HL-60 (cell line): ENCODE data around the gene CCDC85C.

Experiments used
- DNase-seq, 2 experiments: peaks; one replicate each; pipeline ENCODE4 v3.0.0-alpha.2; 2010 to 2020; ENCODE audit warnings: low read depth in 1 of 2, low spot score in 1 of 2
- H3K27ac ChIP-seq: fragments of 250-450 bp; sonication (Bioruptor Pico); replicated peaks from 2 replicates; pipeline ENCODE4 v1.5.1; 2020; ENCODE audit warnings: mild to moderate bottlenecking, moderate library complexity
- H3K27me3 ChIP-seq: fragments of 250-450 bp; sonication (Bioruptor Pico); 2 replicates; pipeline ENCODE4 v1.5.1; 2021; ENCODE audit warnings: mild to moderate bottlenecking, moderate library complexity; ENCODE audit not compliant: insufficient read depth, poor library complexity, severe bottlenecking
- H3K4me3 ChIP-seq: replicated peaks from 2 replicates; pipeline ENCODE4 v1.5.1; 2011; ENCODE audit warnings: mild to moderate bottlenecking, control low read depth, low read length; ENCODE audit not compliant: insufficient read depth
- GABPA ChIP-seq: IDR thresholded peaks from 2 replicates; pipeline ENCODE4 v1.6.1; 2012; ENCODE audit warnings: low read depth
- POLR2AphosphoS5 ChIP-seq: IDR thresholded peaks from 2 replicates; pipeline ENCODE4 v1.6.1; 2012; ENCODE audit warnings: low read depth
- SPI1 ChIP-seq: IDR thresholded peaks from 2 replicates; pipeline ENCODE4 v1.6.1; 2012; ENCODE audit warnings: low read depth, mild to moderate bottlenecking, borderline replicate concordance
- TF ChIP-seq, protein P1 (sequence below): IDR thresholded peaks from one replicate; pipeline ENCODE4 v1.5.1; 2011; ENCODE audit warnings: low read length, control low read depth, inconsistent platforms; ENCODE audit not compliant: insufficient read depth
- TF ChIP-seq, protein P2 (sequence below): IDR thresholded peaks from 2 replicates; pipeline ENCODE4 v1.6.1; 2012; ENCODE audit warnings: low read depth; ENCODE audit not compliant: insufficient replicate concordance

Gene CCDC85C

DNA sequence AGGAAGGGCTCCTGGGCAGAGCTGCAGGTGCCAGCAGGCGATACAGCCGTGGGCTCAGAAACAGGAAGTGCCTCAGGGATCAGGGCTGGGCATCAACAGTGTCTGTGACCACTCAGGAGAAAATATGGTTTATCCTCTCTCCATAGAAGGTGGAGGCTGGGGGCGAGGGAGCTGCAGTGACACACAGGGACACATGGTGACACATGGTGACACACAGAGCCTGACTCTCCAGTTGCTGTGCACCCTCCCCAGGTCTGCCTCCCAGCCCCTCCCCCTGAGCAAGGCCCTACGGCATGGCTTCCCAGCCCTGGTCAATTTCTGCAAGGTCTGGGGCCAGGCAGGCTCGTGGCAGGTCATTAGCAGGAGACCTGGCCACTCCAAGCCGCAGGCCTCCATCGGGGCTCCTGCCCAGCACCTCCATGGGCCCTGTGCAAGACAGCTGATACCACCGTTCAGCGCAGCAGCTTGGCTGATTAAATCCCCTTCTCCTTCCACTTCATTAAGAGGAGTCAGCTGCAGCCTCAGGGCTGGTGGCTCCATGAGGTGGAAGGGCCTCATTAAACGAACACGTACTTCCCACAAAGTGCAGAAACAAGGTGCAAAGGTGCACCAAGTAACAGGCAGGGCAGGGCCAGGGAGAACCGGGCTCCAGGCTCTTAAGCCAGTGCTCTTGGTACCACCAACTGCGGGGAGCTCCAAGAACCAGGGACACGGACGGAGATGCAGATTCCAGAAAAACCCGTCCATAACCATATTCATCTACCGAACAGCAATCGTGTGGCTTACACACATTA, 62.1 kb downstream of the CCDC85C start:
- Histone ChIP-seq H3K27me3 (no peaks in the 10 kb centered on the region), H3K27ac (no peak overlapping the region), H3K4me3 (no peak overlapping the region)
- TF ChIP-seq, protein P1, sequence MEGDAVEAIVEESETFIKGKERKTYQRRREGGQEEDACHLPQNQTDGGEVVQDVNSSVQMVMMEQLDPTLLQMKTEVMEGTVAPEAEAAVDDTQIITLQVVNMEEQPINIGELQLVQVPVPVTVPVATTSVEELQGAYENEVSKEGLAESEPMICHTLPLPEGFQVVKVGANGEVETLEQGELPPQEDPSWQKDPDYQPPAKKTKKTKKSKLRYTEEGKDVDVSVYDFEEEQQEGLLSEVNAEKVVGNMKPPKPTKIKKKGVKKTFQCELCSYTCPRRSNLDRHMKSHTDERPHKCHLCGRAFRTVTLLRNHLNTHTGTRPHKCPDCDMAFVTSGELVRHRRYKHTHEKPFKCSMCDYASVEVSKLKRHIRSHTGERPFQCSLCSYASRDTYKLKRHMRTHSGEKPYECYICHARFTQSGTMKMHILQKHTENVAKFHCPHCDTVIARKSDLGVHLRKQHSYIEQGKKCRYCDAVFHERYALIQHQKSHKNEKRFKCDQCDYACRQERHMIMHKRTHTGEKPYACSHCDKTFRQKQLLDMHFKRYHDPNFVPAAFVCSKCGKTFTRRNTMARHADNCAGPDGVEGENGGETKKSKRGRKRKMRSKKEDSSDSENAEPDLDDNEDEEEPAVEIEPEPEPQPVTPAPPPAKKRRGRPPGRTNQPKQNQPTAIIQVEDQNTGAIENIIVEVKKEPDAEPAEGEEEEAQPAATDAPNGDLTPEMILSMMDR = no peak
- TF ChIP-seq GABPA (no peak), SPI1 (peak; percentile 81)
- TF ChIP-seq, protein P2, sequence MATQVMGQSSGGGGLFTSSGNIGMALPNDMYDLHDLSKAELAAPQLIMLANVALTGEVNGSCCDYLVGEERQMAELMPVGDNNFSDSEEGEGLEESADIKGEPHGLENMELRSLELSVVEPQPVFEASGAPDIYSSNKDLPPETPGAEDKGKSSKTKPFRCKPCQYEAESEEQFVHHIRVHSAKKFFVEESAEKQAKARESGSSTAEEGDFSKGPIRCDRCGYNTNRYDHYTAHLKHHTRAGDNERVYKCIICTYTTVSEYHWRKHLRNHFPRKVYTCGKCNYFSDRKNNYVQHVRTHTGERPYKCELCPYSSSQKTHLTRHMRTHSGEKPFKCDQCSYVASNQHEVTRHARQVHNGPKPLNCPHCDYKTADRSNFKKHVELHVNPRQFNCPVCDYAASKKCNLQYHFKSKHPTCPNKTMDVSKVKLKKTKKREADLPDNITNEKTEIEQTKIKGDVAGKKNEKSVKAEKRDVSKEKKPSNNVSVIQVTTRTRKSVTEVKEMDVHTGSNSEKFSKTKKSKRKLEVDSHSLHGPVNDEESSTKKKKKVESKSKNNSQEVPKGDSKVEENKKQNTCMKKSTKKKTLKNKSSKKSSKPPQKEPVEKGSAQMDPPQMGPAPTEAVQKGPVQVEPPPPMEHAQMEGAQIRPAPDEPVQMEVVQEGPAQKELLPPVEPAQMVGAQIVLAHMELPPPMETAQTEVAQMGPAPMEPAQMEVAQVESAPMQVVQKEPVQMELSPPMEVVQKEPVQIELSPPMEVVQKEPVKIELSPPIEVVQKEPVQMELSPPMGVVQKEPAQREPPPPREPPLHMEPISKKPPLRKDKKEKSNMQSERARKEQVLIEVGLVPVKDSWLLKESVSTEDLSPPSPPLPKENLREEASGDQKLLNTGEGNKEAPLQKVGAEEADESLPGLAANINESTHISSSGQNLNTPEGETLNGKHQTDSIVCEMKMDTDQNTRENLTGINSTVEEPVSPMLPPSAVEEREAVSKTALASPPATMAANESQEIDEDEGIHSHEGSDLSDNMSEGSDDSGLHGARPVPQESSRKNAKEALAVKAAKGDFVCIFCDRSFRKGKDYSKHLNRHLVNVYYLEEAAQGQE = no peak
- peak in 1 of 2 experiments; percentile 3 for DNase-seq

DNA sequence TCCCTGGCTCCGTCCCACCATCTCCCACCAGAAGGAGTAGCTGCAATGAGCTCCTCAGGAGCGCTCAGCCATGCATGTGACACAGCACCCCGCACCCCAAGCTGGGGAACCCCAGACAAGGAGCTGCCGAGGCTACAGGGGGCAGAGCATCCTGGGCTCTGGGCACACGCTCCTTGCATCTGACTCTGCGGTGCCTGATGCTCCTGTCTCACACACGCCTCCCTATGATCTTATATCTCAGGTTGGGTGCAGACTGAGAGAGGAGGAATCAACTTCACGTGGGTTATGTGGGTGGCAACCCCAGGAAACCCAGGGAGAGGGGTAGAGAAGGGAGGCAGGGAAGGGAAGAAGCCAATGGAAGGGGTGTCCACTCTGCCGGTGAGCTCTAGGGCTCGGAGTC, 62.8 kb downstream of the CCDC85C start:
- no peaks in the 10 kb centered on the region for H3K27me3 ChIP-seq
- no peak overlapping the region for H3K4me3 ChIP-seq
- H3K27ac ChIP-seq = no peak overlapping the region
- TF ChIP-seq POLR2AphosphoS5 = no peak
- TF ChIP-seq, protein P1 = no peak
- no peak for TF ChIP-seq GABPA
- TF ChIP-seq, protein P2 = no peak
- no peak for TF ChIP-seq SPI1
- DNase-seq = no peak

DNA sequence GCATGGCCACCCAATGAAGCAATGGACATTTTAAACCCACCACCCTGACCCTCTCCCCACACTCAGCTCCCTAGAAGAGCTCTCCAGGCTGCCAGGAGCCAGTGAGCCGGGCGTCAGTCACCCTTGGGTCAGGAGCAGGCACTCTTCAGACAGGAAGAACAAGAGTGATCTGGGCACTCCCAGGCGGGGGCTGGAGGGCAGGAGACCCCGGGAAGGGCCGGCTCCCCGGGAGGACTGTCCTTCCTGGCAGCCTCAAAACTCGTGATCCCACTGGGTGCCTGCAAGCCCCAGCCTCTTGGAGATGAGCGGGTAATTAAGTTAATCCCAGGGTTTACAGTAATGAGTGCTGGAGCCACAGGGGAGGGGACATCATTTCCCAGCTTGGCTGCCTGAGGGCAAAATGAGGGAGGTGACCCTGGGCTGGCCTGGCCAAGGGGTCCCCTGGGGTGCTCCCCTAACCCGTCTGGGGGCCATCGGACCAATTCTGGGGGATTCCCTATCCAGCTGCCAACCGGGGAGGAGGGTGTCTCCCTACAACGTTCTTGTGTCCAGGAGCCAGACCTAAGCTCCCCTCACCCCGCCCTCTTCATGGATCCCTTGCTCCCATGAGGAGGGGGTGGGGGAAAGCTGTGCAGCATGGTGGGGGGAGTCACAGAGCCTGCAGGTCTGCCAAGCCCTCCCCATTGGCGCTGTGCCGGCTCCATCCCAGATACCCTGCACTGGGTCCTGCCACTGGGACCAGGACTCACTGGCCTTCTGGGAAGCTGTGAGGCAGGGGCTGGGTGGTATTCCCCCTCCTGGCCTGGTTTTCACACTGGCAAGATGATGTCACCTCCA, 63.6 kb downstream of the CCDC85C start:
- no peaks in the 10 kb centered on the region for H3K27me3 ChIP-seq
- no peak overlapping the region for H3K4me3 ChIP-seq
- no peak overlapping the region for H3K27ac ChIP-seq
- DNase-seq = no peak
- TF ChIP-seq GABPA (no peak), POLR2AphosphoS5 (no peak), SPI1 (no peak)
- TF ChIP-seq, protein P2 = no peak
- TF ChIP-seq, protein P1 = no peak
